WERI-Rb-1 (cell line): ENCODE data around the gene MAGI1.

Source experiments
- DNase-seq: peaks from one replicate; pipeline ENCODE4 v3.0.0-alpha.2; 2020
- H3K27ac ChIP-seq: fragments of 250-450 bp; sonication (Bioruptor Pico); 2 replicates; pipeline ENCODE4 v1.5.1; 2020; ENCODE audit warnings: mild to moderate bottlenecking, moderate library complexity
- H3K27me3 ChIP-seq: fragments of 250-450 bp; sonication (Bioruptor Pico); 2 replicates; pipeline ENCODE4 v1.5.1; 2021; ENCODE audit warnings: mild to moderate bottlenecking, low read depth, moderate library complexity; ENCODE audit not compliant: insufficient read depth, severe bottlenecking
- H3K36me3 ChIP-seq: fragments of 250-450 bp; sonication (Bioruptor Pico); 2 replicates; pipeline ENCODE4 v1.5.1; 2020; ENCODE audit warnings: mild to moderate bottlenecking, moderate library complexity
- H3K4me3 ChIP-seq: 2 replicates; pipeline ENCODE4 v1.5.1; 2011; ENCODE audit warnings: low read depth, mild to moderate bottlenecking, control low read depth, low read length
- H3K9me3 ChIP-seq: fragments of 250-450 bp; sonication (Bioruptor Pico); 2 replicates; pipeline ENCODE4 v1.5.1; 2021; ENCODE audit warnings: mild to moderate bottlenecking, moderate library complexity; ENCODE audit not compliant: severe bottlenecking
- CTCF ChIP-seq: IDR thresholded peaks from 2 replicates; pipeline ENCODE4 v1.5.1; 2011; ENCODE audit warnings: low read depth, mild to moderate bottlenecking, control low read depth, inconsistent platforms, low read length

The MAGI1 gene

GRCh38 chr3:65508750-65509422 is 529.8 kb downstream of the MAGI1 start:
- DNase-seq = no peak
- no peak overlapping the region for H3K27ac ChIP-seq
- no peaks in the 10 kb centered on the region for H3K27me3 ChIP-seq
- no peak overlapping the region for H3K4me3 ChIP-seq
- H3K9me3 ChIP-seq = no peaks in the 10 kb centered on the region
- no peak for TF ChIP-seq CTCF
- no peaks in the 10 kb centered on the region for H3K36me3 ChIP-seq

DNA sequence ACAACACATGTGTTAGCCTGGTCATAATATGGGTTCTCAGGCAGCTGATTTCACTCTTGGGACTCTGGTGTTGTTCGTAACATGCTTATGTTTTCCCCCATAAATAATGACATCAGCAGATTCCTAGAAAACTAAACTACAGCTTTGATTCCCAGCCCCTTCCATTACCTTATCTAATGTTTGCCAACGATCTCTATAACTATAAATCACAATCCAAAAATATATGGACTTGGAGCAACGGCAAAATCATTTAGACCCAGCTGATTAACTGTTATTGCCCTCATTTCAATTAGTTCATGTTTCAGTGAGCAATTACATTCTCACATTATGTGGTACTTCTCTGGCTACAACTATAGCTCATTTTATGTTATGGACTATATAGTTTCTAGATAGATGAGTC is 531.3 kb downstream of the MAGI1 start:
- Histone ChIP-seq H3K27ac (no peak overlapping the region), H3K36me3 (no peaks in the 10 kb centered on the region), H3K9me3 (no peaks in the 10 kb centered on the region), H3K4me3 (no peak overlapping the region), H3K27me3 (no peaks in the 10 kb centered on the region)
- no peak for DNase-seq
- TF ChIP-seq CTCF = no peak

GRCh38 chr3:65503776-65504175 is 534.9 kb downstream of the MAGI1 start:
- H3K36me3 ChIP-seq = no peaks in the 10 kb centered on the region
- no peaks in the 10 kb centered on the region for H3K9me3 ChIP-seq
- H3K27me3 ChIP-seq = no peaks in the 10 kb centered on the region
- no peak overlapping the region for H3K27ac ChIP-seq
- no peak for DNase-seq
- TF ChIP-seq CTCF = no peak
- no peak overlapping the region for H3K4me3 ChIP-seq

GRCh38 chr3:65502526-65502925 is 536.2 kb downstream of the MAGI1 start:
- Histone ChIP-seq H3K36me3 (no peaks in the 10 kb centered on the region), H3K9me3 (no peaks in the 10 kb centered on the region), H3K4me3 (no peak overlapping the region), H3K27me3 (no peaks in the 10 kb centered on the region), H3K27ac (no peak overlapping the region)
- DNase-seq = no peak
- TF ChIP-seq CTCF = no peak

GRCh38 chr3:65500398-65501306 is 538.1 kb downstream of the MAGI1 start:
- Histone ChIP-seq H3K27ac (no peak overlapping the region), H3K36me3 (no peaks in the 10 kb centered on the region), H3K4me3 (no peak overlapping the region), H3K9me3 (no peaks in the 10 kb centered on the region), H3K27me3 (no peaks in the 10 kb centered on the region)
- no peak for DNase-seq
- TF ChIP-seq CTCF = no peak
